Measurements from ENCODE around the gene DYNLRB2.

DNA sequence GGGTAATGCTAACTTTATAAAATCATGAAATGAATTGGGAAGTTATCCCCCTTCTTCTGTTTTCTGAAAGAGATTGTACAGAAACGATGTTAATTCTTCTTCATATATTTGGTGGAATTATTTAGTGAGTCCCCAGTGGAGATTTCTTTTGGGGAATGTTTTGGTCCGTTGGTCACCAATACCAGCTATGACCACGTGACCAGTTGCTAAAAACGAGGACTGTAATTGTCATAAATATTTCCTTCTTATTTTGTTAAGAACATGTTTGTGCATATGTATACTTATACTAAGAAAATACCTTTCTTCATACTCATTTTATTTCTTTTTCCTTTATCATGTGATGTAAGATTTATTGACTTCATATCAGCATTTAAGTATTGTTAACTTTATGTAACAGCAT lies 10.3 kb upstream of the DYNLRB2 start:
- TF ChIP-seq, protein P1, sequence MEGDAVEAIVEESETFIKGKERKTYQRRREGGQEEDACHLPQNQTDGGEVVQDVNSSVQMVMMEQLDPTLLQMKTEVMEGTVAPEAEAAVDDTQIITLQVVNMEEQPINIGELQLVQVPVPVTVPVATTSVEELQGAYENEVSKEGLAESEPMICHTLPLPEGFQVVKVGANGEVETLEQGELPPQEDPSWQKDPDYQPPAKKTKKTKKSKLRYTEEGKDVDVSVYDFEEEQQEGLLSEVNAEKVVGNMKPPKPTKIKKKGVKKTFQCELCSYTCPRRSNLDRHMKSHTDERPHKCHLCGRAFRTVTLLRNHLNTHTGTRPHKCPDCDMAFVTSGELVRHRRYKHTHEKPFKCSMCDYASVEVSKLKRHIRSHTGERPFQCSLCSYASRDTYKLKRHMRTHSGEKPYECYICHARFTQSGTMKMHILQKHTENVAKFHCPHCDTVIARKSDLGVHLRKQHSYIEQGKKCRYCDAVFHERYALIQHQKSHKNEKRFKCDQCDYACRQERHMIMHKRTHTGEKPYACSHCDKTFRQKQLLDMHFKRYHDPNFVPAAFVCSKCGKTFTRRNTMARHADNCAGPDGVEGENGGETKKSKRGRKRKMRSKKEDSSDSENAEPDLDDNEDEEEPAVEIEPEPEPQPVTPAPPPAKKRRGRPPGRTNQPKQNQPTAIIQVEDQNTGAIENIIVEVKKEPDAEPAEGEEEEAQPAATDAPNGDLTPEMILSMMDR (conservative IDR thresholded peaks at IDR 0.05): no peak
- TF ChIP-seq ZFX (IDR thresholded peaks at IDR 0.05): no peak
